HG02938 (cell line): ENCODE measurements around the gene PEBP1.

Experiments
- ATAC-seq: cut with Tn5 transposase; IDR thresholded peaks from one replicate; pipeline ENCODE4 v1.9.1; 2021; ENCODE audit warnings: mild to moderate bottlenecking, moderate library complexity; ENCODE audit not compliant: unreplicated experiment

PEBP1 gene

DNA sequence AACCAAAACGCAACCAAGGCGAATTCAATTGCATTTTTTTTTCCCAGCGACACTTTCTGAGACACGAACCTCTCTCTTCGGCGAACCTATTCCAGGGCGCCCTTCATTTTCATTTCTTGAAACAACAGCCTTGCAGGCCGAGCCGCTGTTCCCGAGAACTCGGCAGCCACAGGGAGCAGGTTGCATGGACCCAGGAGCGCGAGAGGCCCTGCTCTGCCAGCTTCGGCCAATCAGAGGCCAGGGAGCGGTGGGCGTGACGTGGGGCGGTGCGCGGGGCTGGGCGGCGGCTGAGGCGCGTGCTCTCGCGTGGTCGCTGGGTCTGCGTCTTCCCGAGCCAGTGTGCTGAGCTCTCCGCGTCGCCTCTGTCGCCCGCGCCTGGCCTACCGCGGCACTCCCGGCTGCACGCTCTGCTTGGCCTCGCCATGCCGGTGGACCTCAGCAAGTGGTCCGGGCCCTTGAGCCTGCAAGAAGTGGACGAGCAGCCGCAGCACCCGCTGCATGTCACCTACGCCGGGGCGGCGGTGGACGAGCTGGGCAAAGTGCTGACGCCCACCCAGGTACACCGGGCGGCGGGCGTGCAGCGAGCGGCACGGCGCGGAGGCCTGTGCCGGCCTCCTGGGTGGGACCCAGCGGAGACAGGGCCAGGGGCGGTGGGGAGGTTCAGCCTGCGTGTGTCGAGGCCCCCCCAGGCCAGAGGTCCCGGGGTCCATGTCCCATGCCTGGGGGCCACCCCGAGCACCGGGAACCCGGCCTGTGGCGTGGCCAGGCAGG, at the start of gene PEBP1:
Gene PEBP1, plus strand, starts transcription at position 337 of the 771 bp plus-strand sequence. Its CDS starts 86 bp downstream, at position 423.
- ATAC-seq = peak; percentile 94

DNA sequence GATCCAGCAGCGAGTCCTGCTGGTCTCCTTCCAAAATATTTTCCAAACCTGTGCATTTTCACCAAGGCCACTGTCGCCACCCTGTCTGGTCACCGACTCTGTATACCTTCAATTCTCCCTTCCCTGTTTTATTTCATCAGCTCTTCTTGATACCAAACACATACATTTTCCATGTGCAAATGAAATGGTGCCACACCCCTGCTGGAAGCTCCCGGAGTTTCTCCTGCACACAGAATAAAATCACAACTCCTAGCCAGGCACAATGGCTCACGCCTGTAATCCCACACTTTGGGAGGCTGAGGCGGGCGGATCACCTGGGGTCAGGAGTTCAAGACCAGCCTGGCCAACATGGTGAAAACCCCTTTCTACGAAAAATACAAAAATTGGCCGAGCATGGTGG, 46.1 kb upstream of the PEBP1 start:
- no peak for ATAC-seq

DNA sequence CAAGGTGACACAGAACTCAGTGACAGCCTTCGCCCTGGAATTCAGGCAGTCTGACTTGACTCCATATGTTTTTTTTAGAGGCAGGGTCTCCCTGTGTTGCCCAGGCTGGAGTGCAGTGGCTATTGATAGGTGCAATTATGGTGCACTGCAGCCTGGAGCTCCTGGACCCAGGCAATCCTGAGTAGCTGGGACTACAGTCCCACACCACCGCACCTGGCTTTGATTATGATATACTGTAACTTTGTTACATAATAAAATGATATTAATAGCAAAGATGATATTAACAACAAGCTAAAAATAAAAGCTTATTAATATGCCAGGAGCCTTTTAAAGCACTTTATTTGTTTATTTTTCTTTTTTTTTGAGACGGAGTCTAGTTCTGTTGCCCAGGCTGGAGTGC, 41.9 kb upstream of the PEBP1 start:
- no peak for ATAC-seq

DNA sequence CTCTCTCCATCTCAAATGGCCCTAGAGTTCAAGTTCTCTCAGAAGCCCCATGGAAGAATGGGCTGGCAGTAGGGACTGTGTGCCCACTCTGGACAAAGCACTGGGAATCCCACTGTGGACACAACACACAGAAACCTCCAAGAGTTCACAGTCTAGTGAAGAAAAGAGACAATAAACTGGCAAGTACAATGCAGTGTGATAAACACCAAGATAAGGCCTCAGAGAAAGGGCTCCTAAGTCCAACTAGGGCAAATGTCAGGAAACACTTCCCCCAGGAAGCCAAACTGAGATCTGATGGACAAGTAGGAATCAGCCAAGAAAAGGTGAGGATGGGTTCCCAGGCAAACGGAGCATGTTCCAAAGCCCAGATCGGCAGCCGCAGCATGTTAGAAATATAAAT, 37.5 kb upstream of the PEBP1 start:
- no peak for ATAC-seq

DNA sequence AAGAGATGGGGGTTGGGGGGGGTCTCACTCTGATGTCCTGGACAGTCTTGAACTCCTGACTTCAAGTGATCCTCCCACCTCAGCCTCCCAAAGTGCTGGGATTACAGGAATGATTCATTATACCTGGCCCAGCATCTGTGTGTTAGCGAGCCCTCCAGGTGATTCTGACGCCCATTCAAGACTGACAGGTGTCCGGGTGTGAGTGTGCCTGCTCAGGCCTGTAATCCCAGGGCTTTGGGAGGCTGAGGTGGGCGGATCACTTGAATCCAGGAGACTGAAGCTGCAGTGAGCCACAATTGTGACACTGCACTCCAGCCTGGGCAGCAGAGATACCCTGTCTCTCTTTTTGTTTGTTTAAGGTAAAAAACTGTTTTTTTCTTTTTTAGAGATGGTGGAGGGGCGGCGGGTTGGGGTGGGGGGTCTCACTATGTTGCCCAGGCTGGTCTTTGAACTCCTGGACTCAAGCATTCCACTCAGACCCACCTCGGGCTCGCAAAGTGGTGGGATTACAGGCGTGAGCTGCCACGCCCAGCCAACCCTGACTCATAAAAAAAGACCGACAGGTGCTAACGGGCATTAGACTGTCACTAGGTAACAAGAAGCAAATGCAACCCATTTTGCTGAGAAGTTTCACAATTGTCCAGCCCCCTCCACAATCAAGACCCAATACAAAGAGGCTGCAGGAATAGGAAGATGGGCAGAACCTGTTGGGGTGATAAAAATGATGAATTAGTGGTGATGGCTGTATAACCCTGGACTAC, 36.8 kb upstream of the PEBP1 start:
- no peak for ATAC-seq

DNA sequence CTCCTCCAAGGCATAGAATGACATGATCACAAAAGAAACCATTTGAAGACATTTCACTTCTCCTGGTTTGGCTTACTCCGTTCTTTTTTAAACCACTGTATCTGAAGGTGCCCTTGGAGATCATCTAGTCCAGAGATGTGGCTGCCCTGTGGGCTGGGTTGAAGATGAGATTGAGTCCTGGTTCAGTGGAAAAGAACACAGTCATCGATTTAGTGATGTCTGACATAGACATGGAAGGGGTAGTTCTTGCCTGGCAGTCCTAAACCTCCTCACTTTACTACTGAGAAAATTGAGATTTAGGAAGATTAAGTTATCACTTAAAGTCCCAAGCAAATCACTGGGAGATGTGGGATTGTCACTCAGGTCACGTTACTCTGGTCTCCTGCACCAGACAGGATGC, 34.9 kb upstream of the PEBP1 start:
- ATAC-seq = no peak

DNA sequence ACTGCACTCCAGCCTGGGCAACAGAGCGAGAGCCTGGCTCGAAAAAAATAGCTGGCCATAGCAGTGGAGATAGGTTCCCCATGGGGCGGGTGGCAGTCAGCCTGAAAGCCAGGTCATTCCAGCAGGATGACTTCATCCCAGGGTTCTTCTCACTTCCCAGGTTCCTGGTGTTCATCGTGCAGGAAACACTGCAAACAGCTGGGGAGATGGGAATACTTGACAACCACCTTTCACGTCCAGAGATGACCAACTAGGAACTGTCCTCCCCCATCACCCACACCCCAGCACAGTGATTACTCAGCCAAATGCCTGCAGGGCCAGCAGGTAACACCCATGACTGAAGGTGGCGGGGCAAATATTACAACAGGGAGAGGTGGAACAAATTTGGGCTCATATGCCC, 33.9 kb upstream of the PEBP1 start:
- no peak for ATAC-seq

DNA sequence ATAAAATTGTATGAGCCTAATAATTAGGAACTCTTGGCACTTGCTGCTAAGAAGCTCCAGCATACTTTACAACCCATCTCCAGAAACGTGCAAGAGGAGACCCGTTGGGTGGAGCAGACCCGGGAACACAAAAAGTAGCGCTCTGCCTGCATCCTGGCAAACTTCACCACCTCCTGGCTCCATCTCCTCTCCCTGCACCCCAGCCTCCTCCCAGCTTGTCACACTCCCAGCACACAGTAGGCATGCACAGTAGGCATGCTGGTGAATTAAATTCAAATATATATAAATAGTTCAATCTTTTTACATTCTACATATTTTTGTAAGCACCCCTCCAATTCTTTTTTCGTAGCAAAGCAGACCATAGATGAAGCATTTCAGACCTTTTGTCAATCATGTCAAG, 33.3 kb upstream of the PEBP1 start:
- ATAC-seq = no peak

DNA sequence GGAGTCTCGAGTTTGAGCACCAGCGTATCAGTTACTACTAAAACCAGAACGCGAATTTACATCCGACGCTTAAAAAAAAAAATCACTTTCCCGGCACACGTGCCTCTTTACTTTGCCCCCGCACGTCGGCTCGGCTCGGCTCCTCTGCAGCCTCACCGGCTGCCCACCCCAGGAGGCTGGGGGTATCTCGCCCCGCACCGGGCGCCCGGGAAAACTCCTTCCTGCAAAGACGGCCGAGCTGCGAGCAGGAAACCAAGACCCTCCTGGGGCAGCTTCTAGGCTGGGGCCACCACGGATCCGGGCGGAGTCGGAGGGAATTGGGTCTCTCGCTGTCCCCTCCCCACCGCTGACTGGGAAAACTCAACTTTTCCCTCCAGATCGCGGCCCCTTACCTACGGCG, 32.7 kb upstream of the PEBP1 start:
- no peak for ATAC-seq

DNA sequence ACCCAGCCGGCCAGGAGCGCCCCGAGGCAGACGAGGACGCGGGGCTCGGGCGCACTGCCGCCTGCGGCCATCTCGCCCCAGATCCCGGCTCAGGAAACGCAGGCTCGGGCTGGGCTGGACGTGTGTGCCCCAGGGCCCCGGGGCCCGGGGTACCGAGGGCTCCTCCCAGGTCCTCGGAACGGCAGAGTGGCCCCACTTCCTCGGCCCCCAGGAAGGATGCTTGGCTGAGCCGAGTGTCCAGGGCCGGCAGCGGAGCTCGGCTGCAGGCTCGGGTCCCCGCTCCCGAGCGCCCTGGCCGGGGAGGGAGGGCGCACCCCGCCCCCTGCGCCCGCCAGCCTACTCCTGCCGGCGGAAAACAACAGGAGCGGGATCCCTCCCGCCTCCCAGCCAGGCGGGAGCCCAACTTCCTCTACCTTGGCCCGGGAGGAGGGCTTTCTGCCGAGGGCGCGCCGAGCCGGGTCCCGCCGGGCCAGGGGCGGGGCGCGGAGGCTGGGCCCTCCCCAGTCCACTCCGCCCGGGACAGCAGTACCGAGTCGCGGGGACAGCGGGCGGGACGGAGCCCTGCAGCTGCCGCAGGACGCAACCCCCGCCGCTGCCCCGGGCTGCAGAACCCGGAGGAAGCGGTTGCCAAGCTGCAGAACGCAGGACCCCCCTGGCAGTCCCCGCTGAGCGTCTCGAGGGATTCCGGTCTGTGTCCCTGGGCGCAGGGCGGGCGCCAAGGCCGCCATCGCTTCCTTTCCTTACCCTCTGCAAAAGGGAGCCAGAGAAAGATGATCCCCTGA, 32.1 kb upstream of the PEBP1 start, which contains the start of gene VSIG10:
Gene VSIG10, minus strand, starts transcription at position 411 of the 782 bp plus-strand sequence. Its CDS starts 340 bp downstream, at position 71.
- ATAC-seq = no peak

DNA sequence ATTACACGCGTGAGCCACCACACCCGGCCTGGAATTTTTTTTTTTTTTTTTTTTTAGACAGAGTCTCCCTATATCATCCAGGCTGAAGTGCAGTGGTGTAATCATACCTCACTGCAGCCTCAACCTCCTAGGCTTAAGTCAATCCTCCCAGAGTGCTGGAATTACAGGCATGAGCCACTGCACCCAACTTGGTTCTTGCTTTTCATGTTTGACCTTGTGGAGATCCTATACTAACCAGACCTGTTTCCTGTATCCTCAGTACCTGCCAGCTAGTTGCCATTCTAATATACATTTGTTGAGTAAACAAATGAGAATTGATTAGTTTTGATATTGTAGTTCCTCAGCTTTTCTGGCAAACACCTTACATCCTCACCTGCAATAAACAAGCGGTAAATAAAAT, 28.9 kb upstream of the PEBP1 start:
- no peak for ATAC-seq

DNA sequence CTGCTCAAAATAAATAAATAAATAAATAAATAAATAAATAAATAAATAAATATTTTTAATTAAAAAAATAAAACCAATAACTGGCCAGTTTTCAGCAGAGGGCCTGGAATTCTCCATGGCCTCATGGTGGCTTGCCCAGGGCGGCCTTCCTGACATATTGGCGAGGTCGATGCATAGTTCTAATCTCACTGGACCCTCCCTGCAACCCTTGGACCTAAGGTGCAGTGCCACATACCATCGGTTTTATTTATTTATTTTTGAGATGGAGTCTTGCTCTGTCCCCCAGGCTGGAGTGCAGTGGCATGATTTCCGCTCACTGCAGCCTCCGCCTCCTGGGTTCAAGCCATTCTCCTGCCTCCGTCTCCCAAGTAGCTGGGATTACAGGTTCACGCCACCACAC, 28.2 kb upstream of the PEBP1 start:
- ATAC-seq = no peak

DNA sequence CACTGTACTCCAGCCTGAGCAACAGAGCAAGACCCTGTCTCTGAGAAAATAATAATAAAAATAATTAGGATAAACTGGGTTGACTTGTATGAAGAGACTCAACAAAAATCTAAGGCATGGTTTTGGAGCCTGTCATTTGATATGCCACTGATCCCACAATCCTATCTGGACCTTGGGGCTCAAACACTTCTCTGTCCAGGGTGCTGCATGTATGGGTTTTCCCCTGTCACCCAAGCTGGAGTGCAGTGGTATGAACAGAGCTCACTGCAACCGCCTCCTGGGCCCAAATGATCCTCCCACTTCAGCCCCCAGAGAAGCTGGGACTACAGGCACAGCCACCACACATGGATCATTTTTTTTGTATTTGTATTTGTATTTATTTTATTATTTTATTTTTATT, 26.8 kb upstream of the PEBP1 start:
- ATAC-seq = no peak

DNA sequence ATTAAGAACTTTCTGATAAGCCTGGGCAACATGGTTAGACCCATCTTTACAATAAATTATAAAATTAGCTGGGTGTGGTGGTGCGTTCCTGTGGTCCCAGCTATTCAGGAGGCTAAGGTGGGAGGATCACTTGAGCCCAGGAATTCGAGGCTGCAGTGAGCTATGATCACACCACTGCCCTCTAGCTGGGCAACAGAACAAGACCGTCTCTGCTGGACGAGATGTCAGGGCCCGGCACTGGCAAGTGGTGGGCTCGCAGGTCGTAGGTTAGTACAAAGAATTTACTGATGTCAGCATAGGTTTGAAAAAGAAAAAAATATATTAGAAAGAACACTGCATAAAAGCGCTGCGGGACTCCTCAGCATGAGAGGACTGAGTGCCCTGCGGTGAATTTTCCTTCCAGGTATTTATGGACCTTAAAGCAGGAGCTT, 16.5 kb upstream of the PEBP1 start:
- ATAC-seq = no peak

DNA sequence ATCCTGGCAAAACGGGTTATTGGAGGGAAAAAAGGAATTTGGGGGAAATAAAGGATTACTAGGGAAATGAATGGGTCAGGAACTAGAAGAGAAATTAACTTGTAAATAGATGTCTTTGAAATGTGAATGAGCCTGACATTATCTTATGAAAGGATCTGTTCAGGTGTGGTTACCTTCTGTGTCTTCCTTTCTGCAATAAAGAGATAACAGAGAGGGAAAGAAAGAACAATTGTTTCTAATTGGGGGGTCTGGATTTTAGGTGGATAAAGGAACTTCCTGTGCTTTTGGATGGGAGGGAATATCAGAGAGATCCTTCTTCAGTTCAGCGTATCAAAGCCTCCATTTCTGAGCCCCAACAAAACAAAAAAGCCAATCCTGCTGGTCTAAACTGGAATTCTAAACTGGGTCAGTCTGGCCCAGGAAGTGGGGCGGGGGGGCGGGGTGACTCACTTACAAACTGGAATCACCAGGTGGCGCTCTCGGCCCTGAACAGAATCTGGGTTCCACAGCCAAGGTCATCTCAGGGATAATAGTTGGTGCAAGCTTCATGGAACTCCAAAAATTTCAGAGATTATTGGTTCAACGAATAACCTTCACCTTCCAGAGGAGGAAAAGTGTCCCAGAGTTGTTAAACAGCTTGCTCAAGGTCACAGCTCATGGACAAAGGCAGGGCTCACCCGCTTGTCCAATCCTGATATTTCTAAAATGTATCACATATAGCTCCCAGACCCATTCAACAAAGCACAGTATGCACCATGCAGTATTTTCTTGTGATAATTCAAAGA, 15.2 kb upstream of the PEBP1 start:
- ATAC-seq = peak; percentile 71

DNA sequence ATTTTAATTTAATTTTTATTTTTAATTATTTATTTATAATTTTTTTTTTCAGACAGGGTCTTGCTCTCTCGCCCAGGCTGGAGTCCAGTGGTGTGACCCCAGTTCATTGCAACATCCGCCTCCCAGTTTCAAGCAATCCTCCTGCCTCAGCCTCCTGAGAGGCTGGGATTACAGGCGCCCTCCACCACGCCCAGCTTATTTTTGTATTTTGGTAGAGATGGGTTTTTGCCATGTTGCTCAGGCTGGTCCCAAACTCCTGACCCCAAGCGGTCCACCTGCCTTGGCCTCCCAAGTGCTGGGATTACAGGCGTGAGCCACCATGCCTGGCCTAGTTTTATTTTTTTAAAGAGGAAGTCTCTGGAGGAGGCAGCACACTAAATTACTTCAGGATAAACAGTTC, 13.7 kb upstream of the PEBP1 start:
- ATAC-seq = no peak

DNA sequence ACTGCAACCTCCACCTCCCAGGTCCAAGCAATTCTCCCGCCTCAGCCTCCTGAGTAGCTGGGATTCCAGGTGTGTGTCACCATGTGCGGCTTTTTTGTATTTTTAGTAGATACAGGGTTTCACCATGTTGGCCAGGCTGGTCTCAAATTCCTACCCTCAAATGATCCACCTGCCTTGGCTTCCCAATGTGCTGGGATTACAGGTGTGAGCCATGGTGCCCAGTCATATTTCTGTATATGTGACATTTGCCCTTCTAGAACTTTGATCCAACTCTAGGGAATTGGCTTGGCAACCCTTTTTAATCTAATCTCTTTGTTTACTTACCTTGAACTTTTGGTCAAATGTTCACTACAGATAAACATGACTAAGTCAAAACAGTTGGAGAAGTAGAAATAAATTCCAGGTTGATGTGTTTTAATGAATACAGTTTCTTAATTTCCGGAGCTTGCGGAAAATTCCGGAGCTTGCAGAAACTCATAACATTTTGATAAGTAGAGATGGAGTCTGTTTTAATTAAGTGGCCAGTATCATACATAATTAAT, 11.5 kb upstream of the PEBP1 start:
- no peak for ATAC-seq

DNA sequence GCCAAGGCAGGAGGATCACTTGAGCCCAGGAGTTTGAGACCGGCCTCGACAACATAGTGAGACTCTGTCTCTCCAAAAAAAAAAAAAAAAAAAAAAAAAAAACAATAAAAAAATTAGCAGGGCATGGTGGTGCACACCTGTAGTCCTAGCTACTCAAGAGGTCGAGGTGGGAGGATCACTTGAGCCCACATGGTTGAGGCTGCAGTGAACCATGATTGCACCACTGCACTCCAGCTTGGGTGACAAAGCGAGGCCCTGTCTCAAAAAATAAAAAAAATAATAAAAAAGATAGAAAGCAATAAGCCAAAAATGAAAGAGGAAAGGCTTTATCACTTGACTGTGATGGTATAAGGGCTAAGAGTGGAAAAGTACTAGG, 10.2 kb upstream of the PEBP1 start:
- ATAC-seq = no peak

DNA sequence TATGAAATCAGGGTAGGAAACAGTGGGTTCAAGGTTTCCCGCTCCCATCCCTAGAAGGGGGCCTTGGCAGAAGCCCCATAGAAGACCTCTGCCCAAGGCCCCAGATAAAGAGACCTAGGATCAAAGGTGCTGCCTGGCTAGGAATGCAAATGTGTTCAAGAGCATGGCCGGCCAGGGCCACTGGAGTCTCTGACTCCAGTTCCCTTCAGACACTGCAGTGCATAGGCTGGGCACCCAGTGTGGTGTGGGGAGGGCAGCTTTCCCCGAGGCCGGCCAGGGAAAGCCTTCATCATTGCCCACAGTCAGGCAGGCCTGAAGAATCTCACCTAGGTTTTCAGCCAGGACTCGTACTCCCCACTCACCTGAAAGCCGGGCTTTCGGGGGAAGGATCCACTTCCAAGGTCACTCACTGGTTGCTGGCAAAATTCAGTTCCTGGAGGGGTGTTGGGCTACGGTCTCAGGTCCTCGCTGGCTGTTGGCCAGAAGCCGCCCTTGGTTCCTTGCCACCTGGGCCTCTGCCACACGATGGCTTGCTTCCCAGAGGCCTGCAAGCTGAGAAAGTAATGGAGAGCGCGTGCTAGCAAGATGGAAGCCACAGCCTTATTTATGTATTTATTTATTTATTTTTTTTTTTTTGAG, 9.7 kb upstream of the PEBP1 start:
- ATAC-seq = no peak

DNA sequence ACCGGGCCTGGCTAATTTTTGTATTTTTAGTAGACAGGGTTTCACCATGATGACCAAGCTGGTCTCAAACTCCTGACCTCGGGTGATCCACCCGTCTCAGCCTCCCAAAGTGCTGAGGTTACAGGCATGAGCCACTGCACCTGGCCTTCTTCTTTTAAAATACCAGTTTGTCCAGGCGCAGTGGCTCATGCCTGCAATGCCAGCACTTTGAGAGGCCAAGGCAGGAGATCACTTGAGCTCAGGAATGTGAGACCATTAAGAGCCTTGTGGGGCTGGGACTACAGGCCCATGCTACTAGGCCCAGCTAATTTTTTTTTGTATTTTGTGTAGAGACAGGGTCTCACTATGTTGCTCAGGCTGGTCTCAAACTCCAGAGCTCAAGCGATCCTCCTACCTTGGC, 8.1 kb upstream of the PEBP1 start:
- no peak for ATAC-seq
